OCI-LY3 (cell line): Measurements from ENCODE around the gene MGAT4B.

Experiments
- H2AFZ ChIP-seq: fragments of 200-600, 300-600 bp; shearing (Covaris generic); 2 replicates; pipeline ENCODE4 v1.6.0; 2014; ENCODE audit warnings: antibody characterized with exemption, low read depth, low read length
- H3K27ac ChIP-seq: fragments of 200-600, 300-600 bp; sonication (generic); 2 replicates; pipeline ENCODE4 v1.5.1; 2014; ENCODE audit warnings: mild to moderate bottlenecking, low read length, moderate library complexity, mixed read lengths
- H3K27me3 ChIP-seq: fragments of 200-600, 300-600 bp; sonication (generic); 2 replicates; pipeline ENCODE4 v1.6.1; 2014; ENCODE audit warnings: low read depth, low read length, mixed read lengths
- H3K36me3 ChIP-seq: fragments of 200-600, 300-600 bp; sonication (generic); replicated peaks from 2 replicates; pipeline ENCODE3; 2014; ENCODE audit warnings: low read depth, low read length, mixed read lengths
- H3K4me1 ChIP-seq: fragments of 300-600, 200-600 bp; sonication (generic); 2 replicates; pipeline ENCODE4 v1.6.1; 2014; ENCODE audit warnings: low read length, mixed read lengths
- H3K4me2 ChIP-seq: fragments of 200-600, 300-600 bp; sonication (generic); 2 replicates; pipeline ENCODE4 v1.6.1; 2014; ENCODE audit warnings: low read length, mixed read lengths
- H3K4me3 ChIP-seq: fragments of 300-600, 200-600 bp; sonication (generic); 2 replicates; pipeline ENCODE4 v1.5.1; 2014; ENCODE audit warnings: antibody characterized with exemption, mild to moderate bottlenecking, low read length, moderate library complexity
- H3K79me2 ChIP-seq: fragments of 300-600, 200-600 bp; shearing (Covaris generic); 2 replicates; pipeline ENCODE4 v1.6.1; 2014; ENCODE audit warnings: mild to moderate bottlenecking, low read length, mixed read lengths
- H3K9ac ChIP-seq: fragments of 300-600, 200-600 bp; shearing (Covaris generic); 2 replicates; pipeline ENCODE4 v1.6.0; 2014; ENCODE audit warnings: mild to moderate bottlenecking, low read length, moderate library complexity
- H3K9me3 ChIP-seq: fragments of 200-600, 300-600 bp; shearing (Covaris generic); 2 replicates; pipeline ENCODE4 v1.6.1; 2014; ENCODE audit warnings: low read length, mixed read lengths; ENCODE audit not compliant: insufficient read depth
- H4K20me1 ChIP-seq: fragments of 200-600, 300-600 bp; sonication (generic); 2 replicates; pipeline ENCODE4 v1.6.1; 2016; ENCODE audit warnings: low read length, mixed read lengths; ENCODE audit not compliant: insufficient read depth
- CTCF ChIP-seq: fragments of 200-600, 300-600 bp; sonication (generic); IDR thresholded peaks from 2 replicates; pipeline ENCODE4 v1.5.1; 2014; ENCODE audit warnings: antibody characterized with exemption, low read length, low read depth
- EZH2phosphoT487 ChIP-seq: fragments of 200-600 bp; shearing (Covaris generic); IDR thresholded peaks from 2 replicates; pipeline ENCODE4 v1.6.1; 2018; ENCODE audit warnings: antibody characterized with exemption, mixed run types, low read depth

MGAT4B gene

GRCh38 chr5:179763215-179763945, 43.3 kb downstream of the MGAT4B start:
- H3K4me2 ChIP-seq = peak overlapping the region; percentile 35; the same call in 1 of the 2 replicates

GRCh38 chr5:179762781-179763176, 43.9 kb downstream of the MGAT4B start:
- Histone ChIP-seq H3K79me2 (peaks cover 88% of the 10 kb centered on the region), H3K4me1 (peaks cover 58% of the 10 kb centered on the region), H3K36me3 (peaks cover 27% of the 10 kb centered on the region), H3K4me2 (no peak overlapping the region), H2AFZ (no peak overlapping the region), H3K27ac (peak overlapping the region; percentile 98), H3K9me3 (no peaks in the 10 kb centered on the region), H3K4me3 (no peak overlapping the region), H3K27me3 (no peaks in the 10 kb centered on the region), H4K20me1 (peaks cover 54% of the 10 kb centered on the region), H3K9ac (no peak overlapping the region)
- TF ChIP-seq CTCF = no peak
- no peak for TF ChIP-seq EZH2phosphoT487

More at GRCh38 chr5:179763215-179763945, 43.3 kb downstream of the MGAT4B start:
- H3K27ac ChIP-seq = no peak overlapping the region
- peaks cover 52% of the 10 kb centered on the region for H3K4me1 ChIP-seq
- peaks cover 25% of the 10 kb centered on the region for H3K36me3 ChIP-seq
- peaks cover 51% of the 10 kb centered on the region for H4K20me1 ChIP-seq
- no peaks in the 10 kb centered on the region for H3K9me3 ChIP-seq
- no peak overlapping the region for H3K9ac ChIP-seq
- peaks cover 87% of the 10 kb centered on the region for H3K79me2 ChIP-seq
- H3K27me3 ChIP-seq = no peaks in the 10 kb centered on the region
- peak; percentile 93 for TF ChIP-seq CTCF
- TF ChIP-seq EZH2phosphoT487 = no peak
- H3K4me3 ChIP-seq = no peak overlapping the region
- H2AFZ ChIP-seq = no peak overlapping the region

GRCh38 chr5:179762079-179762780, 44.4 kb downstream of the MGAT4B start:
- Histone ChIP-seq H3K9ac (peak overlapping the region; percentile 6; the same call in 1 of the 2 replicates), H3K27ac (peak overlapping the region; percentile 98), H3K79me2 (peaks cover 88% of the 10 kb centered on the region), H4K20me1 (peaks cover 54% of the 10 kb centered on the region), H3K9me3 (no peaks in the 10 kb centered on the region), H3K4me2 (peak overlapping the region; percentile 38), H3K4me1 (peaks cover 61% of the 10 kb centered on the region), H2AFZ (no peak overlapping the region), H3K36me3 (peaks cover 25% of the 10 kb centered on the region), H3K27me3 (no peaks in the 10 kb centered on the region), H3K4me3 (no peak overlapping the region)
- TF ChIP-seq EZH2phosphoT487 (no peak), CTCF (no peak)
